Midbrain (tissue), 1 donor: ENCODE data around the gene KRT15.

Experiments used
- DNase-seq: peaks from one replicate; lab custom pipeline; 2025; lab: John Stamatoyannopoulos, UW

The KRT15 gene

DNA sequence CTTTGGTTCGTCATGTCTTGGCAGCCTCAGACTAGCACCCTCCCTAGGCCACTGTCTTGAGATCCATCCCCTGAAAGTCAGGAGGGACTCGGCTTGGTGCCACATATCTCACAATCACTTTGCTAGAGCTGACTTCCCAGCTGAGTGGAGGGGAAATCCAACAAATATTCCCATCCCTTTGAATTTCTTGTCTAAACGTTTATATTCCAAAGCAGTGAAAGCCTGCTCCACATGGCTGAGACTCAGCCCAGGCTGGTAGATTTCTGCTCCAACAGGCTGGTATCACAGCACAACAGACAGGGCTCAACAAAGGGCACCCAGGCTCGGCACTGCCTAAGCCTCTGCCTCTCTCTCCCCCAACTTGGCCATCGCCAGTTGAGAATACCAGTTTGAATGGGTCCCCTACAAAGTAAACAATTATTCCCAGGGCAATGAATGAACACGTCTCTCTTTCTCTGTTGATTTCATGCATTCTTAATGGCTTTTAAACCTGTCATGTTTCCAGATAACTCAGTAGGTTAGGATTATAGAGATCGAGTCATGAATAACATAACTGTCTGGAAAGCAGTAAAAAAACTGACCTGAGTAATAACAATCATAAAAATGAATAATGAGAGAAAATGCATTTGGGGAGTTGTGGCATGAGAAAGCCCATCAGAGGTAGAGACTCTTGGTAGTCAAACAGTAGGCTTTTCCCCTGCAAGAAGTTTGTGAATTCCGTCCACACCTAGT lies 14.3 kb downstream of the KRT15 start:
- DNase-seq: no peak

DNA sequence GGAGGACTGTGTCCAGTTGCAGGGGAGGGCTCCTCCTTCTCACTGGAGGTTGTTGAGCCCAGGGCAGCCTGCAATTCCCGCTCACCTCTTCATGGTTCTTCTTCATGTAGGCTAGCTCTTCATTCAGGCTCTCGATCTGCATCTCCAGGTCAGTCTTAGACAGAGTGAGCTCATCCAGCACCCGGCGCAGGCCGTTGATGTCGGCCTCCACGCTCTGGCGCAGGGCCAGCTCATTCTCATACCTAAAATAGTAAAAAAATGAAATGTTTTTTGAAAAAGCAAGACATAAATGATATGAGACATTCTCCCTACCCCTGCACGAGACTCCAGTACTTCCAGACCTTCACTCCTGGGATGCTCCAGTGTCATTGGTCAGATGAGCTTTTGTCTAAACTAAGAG lies 15.5 kb downstream of the KRT15 start:
- no peak for DNase-seq

DNA sequence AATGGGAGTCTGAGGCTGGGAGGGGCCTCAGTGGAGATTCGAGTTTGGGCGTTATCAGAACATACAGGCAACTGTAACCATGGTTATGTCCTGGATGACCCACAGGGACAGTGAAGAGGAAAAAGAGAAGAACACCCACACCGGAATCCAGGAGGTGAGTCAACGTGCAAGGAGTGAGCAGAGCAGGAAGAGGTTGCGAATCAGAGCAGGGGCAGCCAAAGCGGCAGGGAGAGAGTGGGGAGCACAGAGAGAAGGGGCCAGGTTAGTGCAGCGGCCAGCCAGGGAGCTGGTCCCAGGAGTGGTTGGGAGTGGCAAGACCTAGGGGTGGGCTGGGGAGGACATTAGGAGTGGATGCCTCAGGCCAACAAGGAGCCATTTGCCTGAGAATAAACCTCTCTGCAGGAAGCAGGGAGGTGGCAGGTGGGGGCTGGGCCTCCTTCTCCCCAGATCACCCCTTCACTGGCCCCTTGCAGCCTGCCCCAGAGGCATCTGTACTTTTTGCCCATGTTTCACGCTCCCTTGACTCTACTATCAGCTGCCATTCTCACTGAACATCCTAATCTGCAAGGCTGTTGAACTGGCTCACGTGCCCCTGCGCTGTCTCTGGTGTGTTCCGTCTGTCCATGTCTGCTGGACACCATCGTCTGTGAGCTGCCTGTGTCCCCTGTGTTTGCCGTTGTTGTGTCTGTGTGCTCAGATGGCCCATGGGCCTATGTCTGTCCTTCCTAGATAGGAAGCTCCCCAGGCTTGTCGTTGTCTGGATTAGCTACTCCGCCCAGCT lies 18.4 kb downstream of the KRT15 start:
- no peak for DNase-seq

DNA sequence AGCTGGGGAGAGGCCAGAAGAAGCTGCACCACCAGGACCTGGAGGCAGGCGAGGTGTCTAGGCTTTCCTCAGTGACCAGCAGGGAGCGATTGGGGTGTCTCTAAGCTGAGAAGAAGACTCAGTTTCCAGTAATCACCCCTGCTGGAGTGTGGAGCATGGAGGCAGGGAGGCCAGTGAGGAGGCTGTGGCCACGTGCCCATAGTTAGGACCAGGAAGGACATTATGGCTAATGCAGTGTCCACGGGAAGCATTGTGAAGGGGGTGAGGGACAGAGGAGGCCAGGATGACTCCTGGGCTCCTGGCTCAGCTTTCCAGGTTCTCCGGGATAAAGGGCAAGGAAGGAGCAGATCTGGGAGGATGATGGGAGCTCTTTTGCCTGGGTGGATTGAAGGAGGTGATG lies 19.0 kb downstream of the KRT15 start:
- no peak for DNase-seq

DNA sequence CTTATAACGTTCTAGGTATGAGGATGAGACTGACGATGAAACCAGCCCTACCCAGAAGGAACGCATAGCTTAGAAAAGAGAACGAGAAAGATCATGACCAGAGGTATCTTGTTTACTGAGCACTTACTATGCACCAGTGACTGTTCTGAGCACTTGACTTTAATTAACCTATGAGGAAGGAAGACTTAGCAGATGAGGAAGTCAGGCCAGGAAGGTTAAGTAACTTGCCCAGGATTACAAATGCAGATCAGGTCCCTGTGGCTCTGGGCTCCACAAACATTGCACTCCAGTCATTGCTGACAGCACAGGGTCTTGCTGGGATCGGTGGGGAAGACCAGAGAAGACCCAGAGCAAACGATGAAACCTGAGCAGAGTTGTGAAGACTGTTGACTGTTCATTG lies 20.4 kb downstream of the KRT15 start:
- DNase-seq: no peak

DNA sequence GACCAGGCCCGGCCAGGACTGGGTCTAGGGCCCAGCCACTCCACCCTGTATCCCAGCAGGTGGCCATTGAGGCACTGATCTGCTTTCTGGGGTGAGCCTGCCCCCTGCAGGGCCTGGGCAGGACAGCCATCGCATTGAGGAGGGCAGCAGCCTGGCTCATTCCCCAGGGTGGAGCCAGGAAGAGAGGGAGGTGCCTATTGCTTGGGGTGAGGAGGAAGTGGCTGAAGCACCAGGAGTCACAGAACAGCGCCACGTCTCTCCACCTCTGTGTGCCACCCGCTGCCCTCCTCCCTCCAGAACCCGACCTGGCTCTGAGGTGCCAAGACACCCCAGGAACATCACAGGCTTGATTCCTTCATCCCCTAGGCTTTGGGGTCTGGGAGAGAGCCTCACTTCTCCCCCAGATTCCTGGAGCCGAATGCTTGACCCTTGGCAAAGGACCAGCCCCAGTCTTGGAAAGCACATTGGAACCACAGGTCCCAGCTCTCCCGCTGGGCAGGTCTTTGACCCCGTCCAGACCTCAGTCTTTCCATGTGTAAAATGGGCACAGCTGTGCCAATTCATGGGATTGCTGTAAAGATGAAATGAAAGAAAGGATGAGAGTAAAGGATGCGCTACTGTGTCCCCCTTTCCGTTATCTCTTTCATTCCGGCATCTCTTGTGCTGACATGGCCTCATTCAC lies 21.7 kb downstream of the KRT15 start:
- no peak for DNase-seq

DNA sequence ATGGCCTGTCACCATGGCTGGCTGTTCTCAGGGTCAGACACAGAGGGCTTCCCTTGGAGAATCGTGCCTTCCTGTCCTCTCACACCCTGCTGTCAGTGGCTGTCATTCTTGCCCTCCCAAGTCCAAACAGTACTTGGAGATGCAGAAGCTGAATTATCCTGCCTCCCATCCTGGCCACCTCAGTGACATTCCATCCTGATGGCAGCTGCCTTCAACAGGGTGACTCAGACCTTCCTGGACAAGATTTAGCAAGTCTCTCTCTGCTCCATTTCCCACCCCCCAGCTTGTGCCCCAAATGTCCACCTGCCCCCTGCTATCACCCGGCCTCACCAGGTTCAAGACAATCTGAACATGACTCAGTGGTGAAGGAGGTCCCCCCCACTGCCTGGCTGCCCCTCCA lies 24.2 kb downstream of the KRT15 start:
- no peak for DNase-seq

DNA sequence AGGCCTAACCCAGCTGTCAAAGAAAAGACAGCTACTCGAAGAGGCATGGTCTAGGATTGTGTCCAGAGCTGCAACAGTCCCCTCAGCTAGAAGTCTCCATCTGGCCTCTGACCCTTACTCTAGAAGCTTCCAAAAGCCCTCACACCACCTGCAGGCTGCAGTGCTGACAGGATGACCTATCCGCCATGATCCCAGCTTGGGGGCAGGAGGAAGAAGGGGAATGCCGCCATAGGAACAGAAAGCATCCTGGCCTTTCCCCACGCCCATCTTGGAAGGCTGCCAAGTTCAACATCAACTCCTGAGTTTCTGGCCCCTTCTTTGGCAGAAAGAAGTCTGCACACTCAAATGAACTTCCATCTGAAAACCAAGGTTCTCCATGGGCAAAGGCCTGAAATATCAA lies 25.9 kb downstream of the KRT15 start:
- DNase-seq: no peak

DNA sequence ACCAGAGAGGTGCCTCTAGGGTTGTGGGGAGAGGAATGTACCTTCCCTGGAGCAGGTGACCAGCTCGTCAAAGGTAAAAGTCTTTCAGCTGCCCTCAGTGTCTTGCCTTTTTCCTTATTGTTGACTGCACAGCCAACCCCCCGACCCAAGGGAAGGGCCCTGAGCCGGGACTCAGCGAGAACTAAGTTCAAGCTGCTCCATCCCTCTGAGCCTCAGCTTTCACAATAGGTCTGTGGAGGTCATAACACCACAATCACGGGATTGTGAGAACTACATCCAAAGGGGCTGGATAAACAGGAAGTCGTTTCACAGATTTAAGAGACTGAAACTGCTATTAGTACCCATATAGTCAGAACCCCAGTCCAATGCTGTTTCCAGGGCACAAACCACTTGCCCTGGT lies 26.3 kb downstream of the KRT15 start:
- DNase-seq: peak; percentile 15

DNA sequence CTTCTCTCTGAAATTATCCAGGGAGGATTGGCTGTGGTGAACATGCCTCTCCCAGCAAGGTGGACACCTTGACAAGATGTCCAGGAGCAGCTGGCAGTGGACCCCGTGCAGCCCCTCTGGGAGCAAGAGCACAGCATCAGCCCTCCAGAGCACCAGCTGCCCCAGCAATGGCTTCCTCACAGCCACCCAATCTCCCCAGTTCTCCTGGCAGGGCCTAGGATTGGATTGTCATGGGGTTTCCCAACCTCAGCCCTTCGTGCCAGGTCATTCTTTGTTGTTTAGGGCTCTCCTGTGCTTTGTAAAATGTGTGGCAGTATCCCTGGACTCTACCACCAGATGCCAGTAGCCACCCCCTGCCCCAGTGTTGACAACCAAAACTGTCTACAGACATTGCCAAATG lies 27.2 kb downstream of the KRT15 start:
- no peak for DNase-seq

DNA sequence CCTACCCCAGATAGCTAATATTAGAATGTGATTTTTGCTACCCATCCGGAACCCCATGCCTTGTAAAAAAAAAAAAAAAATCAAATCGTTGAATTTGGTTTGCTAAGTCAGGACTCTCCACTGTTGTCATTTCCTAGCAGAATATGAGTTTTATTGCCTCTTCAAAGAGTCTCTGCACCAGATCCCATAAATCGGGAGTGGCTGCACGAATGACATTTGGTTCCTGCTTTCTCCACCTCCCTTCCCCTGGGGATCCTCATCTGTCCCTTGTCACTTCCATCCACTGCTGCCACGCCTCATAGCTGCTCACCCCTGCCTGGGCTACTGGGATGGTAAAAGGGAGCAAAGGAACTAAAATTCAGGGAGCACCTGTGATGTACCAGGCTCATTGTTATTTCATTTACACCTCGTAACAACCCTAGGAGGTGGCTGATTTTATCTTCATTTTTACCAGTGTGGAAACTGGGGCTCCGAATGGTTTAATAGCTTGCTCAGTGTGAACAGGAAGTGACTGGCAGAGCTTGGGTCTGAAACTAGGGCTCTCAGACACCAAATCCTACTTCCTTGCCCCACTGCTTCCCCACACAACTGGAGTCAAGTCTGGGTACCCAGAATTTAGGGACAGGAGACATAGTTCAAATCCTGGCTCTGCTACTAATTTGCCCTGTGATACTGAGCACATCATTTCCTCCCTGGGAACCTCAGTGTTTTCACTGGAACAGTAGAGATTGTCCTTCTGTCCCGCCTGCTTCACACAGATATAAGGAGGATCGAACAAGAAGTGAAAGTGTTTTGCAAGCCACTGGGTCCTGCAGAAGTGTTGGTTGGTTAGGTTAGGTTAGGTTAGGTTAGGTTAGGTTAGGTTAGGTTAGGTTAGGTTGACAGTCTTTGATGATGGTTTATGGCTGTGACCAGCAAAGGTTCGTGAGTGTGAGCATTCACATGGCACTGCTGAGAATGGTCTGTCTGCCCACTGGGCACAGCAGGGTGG lies 28.4 kb downstream of the KRT15 start:
- no peak for DNase-seq

DNA sequence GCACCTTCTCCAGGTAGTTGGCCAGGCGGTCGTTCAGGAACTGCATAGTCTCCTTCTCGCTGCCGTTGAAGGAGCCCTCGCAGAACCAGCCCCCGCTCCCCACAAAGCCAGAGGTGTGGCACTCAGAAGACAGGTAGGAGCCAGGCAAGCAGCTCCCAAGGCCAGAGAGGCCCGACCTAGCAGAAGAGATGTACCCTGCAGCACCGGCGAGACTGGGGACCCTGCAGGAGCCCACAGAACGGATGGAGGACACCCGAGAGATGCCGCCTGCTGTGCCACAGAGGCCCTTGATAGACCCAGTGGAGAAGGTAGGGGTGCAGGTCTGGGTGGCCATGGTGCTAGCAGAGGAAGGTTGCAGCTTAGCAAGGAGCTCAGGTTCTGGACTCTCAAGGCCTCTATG lies 29.2 kb downstream of the KRT15 start, which contains the start of gene KRT36:
Gene KRT36, minus strand, starts transcription at position 380 of the 400 bp plus-strand sequence. Its CDS starts 46 bp downstream, at position 334.
- DNase-seq: no peak

DNA sequence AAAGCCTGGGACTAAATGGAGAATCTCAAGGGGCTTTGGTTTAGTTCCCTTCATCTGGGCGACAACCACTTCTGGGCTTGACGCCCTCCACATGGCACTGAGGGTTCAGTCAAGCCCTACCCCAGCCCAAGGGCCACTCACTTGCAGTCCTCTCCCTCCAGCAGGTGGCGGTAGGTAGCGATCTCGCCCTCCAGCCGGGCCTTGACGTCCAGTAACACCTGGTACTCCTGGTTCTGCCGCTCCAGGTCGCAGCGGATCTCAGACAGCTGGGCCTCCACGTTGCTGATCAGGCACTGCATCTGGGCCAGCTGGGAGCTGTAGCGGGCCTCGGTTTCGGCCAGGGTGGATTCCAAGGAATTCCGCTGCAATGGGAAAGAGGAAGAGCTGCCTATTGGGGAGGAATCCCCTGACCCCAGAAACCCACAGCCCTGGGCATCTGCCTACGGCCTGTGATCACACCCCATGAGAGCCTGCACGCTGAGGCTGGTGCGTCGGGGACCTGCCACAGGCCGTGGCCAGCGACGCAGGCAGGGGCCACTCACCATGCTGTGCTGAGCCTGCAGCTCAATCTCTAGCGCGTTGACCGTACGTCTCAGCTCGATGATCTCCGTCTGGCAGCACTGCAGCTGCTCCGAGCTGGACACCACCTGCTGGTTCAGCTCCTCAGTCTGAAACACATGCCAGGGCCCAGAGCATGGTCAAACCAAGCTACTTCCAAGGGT lies 31.7 kb downstream of the KRT15 start:
- no peak for DNase-seq

DNA sequence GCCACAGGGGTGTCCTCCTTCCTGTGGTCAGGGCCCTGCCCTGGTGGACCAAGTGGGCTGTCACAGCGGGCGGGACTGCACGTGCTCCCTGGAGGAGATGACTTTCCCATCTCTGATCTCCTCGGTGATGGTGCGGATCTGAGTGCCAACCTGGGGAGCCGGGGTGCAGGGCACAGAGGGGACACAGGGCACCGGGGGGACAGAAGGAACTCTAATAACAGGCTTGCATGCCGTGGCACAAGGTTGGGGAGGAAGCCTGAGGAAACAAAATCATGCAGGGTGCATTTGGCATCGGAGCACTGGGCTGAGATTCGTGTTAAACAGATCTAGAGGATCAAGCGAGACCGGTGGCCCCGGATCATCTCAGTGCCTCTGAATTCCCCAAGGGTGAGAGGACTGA lies 32.4 kb downstream of the KRT15 start:
- DNase-seq: no peak

DNA sequence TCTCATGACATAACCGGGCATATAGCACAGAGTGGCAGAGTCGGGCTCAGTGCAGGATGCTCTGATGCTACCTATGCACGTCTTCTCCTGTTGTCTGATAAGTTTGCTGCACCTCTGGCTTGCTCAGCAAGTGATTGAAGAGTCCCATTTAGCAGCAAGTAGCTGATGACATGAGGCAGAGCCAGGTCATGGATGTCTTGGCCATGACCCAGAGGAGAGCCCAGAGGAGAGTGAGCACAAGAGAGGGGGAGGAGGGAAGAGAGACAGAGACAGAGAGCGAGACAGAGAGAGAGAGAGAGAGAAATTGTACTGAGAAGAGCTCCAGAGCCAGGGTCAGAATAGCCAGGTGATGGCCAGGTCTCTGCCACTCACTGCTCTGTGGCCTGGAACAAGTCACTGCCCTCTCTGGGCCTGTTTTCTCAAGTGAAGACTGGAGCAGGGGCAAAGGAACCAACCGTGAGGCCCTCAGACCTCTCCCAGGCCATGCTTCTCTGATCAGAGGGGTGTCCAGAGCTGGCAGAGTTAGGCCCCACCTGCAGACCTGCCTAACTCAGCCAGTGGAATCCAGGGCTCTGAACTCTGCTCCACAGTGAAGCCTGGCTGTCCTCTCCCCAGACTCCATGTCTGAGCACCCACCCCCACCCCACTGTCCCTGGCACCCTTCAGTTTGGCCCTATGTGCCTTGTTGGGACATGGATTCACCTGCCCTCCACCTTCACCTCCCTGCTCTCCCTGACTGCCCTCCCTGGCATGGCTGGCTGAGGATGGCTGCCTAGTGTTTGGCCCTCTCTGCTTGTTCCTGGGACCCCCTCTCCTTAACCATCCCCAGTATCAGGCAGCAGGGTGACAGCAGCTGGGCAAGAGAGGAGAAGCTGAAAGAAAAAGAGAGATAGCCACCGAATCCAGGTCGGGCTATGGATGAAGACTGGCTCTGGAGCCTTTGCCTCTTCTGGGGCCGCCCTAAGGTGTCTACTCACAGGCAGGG lies 33.5 kb downstream of the KRT15 start:
- DNase-seq: no peak

DNA sequence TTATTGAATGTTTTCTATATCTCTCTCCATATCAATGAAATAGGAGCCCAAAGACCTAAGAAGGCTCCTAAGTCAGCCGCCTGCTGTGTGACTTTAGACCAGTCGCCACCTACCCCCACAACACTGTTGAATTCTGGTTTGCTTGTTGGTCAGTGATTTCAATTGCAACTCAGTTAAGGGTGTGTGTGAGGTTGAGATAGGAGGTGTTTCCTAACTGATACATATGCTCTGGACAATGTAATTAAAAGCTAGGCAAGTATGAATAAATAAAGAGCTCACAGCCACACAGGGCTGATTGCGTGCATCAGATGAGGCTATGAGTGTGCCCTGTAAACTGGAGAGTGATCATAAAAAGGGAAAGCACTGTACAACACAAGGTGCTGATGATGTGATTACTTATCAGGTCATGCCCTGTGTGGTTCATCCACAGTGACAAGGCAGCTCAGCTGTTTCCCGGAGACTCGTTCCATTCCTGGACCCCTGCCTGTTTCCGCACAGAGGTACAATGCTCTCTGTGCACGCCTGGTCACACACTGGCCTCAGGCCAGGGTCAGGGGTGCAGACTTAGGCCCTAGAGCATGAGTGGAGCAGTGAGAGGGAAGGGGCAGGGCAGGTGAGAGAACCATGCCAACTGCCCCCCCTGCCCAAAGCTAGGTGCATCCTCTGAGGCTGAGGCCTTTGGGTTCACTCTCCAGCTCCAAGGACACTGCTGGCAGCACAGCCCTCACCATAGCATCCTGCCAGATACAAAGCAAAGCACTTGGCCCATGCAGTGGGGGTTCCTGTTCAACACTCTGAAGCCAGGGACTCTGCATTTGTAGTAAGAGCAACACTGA lies 34.5 kb downstream of the KRT15 start:
- DNase-seq: no peak

DNA sequence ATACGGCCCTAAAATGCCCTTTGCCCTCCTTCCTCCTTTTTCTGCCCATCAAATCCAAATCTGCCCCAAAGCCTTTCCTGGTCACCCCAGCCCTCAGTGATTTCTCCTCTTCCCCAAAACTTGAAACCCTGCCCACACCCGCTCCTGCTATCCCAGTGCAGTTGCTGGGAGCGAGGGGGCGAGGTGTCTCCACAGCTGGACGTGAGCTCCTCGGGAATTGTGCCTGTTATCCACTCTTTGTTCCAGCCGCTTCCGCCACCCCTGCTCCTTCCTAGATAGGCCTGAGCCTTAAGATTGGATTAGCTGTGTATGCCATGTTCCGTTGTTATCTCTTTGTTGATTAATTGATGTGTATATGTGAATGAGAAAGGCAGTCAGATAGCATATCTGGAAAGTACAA lies 35.2 kb downstream of the KRT15 start:
- no peak for DNase-seq

DNA sequence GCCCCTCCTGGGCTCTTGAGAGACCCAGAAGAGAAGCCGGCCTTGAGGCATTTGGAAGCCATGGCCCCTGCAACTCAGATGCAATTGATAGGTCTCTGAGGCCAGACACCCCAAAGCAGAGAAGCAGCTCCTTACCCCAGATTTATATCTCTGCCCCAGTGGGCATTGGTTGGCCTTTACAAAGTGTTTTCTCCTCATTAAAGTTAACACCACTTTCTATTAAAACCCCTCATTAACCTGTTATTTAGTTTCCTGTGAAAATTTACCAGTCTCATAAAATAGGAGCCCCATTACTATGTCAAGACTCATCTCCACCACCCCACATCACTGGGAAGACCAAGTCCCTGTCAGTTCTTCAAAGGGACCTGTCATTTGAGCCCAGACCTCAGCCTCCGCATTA lies 37.7 kb downstream of the KRT15 start, which contains the start of gene KRT35:
Gene KRT35, minus strand, starts transcription at position 116 of the 400 bp plus-strand sequence. Its CDS starts 54 bp downstream, at position 62.
- DNase-seq: no peak

DNA sequence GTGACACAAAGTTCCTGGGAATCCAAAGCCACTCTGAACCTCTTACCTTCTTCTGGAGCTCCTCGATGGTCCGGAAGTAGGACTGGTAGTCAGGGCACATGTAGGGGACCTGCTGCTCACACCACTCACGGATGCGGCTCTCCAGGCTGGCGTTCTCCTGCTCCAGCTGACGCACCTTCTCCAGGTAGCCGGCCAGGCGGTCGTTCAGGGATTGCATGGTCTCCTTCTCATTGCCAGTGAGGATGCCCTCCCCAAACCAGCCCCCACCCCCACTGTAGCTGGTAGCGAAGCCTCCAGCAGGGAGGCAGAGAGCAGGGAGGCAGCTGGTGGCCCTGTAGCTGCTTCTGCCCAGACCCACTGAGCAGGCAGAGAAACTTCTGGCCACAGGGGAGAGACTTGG lies 38.1 kb downstream of the KRT15 start:
- DNase-seq: no peak
